HL-60 (cell line): ENCODE measurements around the gene OR5AS1.

Experiments
- GABPA ChIP-seq: IDR thresholded peaks from 2 replicates; pipeline ENCODE4 v1.6.1; 2012; ENCODE audit warnings: low read depth
- POLR2AphosphoS5 ChIP-seq: IDR thresholded peaks from 2 replicates; pipeline ENCODE4 v1.6.1; 2012; ENCODE audit warnings: low read depth
- TF ChIP-seq, protein P1 (sequence below): IDR thresholded peaks from one replicate; pipeline ENCODE4 v1.5.1; 2011; ENCODE audit warnings: low read length, control low read depth, inconsistent platforms; ENCODE audit not compliant: insufficient read depth
- TF ChIP-seq, protein P2 (sequence below): IDR thresholded peaks from 2 replicates; pipeline ENCODE4 v1.6.1; 2012; ENCODE audit warnings: low read depth; ENCODE audit not compliant: insufficient replicate concordance

DNA sequence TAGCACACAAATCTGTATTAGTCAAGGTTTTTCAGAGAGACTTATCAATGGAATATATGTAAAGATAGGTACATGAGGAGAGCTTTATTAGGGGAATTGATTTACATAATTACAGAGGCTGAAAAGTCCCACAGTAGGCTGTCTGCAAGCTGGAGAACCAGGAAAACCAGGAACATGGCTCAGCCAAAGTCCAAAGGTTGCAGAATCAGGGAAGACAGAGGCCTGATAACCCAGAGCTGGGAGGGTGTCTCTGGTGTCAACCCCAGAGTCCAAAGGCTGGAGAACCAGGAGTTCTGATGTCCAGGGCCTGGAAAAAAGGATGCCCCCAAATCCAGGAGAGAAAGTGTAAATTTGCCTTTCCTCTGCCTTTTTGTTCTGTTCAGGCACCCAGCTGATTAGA is 16.7 kb upstream of the OR5AS1 start:
- TF ChIP-seq, protein P1, sequence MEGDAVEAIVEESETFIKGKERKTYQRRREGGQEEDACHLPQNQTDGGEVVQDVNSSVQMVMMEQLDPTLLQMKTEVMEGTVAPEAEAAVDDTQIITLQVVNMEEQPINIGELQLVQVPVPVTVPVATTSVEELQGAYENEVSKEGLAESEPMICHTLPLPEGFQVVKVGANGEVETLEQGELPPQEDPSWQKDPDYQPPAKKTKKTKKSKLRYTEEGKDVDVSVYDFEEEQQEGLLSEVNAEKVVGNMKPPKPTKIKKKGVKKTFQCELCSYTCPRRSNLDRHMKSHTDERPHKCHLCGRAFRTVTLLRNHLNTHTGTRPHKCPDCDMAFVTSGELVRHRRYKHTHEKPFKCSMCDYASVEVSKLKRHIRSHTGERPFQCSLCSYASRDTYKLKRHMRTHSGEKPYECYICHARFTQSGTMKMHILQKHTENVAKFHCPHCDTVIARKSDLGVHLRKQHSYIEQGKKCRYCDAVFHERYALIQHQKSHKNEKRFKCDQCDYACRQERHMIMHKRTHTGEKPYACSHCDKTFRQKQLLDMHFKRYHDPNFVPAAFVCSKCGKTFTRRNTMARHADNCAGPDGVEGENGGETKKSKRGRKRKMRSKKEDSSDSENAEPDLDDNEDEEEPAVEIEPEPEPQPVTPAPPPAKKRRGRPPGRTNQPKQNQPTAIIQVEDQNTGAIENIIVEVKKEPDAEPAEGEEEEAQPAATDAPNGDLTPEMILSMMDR = no peak
- TF ChIP-seq POLR2AphosphoS5 (no peak), GABPA (no peak)
- TF ChIP-seq, protein P2, sequence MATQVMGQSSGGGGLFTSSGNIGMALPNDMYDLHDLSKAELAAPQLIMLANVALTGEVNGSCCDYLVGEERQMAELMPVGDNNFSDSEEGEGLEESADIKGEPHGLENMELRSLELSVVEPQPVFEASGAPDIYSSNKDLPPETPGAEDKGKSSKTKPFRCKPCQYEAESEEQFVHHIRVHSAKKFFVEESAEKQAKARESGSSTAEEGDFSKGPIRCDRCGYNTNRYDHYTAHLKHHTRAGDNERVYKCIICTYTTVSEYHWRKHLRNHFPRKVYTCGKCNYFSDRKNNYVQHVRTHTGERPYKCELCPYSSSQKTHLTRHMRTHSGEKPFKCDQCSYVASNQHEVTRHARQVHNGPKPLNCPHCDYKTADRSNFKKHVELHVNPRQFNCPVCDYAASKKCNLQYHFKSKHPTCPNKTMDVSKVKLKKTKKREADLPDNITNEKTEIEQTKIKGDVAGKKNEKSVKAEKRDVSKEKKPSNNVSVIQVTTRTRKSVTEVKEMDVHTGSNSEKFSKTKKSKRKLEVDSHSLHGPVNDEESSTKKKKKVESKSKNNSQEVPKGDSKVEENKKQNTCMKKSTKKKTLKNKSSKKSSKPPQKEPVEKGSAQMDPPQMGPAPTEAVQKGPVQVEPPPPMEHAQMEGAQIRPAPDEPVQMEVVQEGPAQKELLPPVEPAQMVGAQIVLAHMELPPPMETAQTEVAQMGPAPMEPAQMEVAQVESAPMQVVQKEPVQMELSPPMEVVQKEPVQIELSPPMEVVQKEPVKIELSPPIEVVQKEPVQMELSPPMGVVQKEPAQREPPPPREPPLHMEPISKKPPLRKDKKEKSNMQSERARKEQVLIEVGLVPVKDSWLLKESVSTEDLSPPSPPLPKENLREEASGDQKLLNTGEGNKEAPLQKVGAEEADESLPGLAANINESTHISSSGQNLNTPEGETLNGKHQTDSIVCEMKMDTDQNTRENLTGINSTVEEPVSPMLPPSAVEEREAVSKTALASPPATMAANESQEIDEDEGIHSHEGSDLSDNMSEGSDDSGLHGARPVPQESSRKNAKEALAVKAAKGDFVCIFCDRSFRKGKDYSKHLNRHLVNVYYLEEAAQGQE = no peak
